ENCODE results near the gene NBAS. TPM values are rescaled to one million over a fixed set of nuclear protein-coding genes. Genes with fewer than 3 reads are reported as not detected.

Gene NBAS
- total RNA-seq, 1 experiment from 2014 or later: 28.9 TPM

GRCh38 chr2:15222856-15223255, 338.3 kb downstream of the NBAS start:
- POLR2A ChIA-PET (ENCODE audit: unreplicated experiment): no interaction called here

GRCh38 chr2:15220603-15221002, 340.5 kb downstream of the NBAS start:
- H3K27ac ChIP-seq: no peak overlapping the region
- no peaks in the 10 kb centered on the region for H3K4me1 ChIP-seq (replicated peaks; ENCODE audit: insufficient read depth)
- no peaks in the 10 kb centered on the region for H3K36me3 ChIP-seq (ENCODE audit: low read depth)
- intact Hi-C loops (cut with micrococcal nuclease; ENCODE audit: unreplicated experiment): no loop called here
- H3K9me2 ChIP-seq (ENCODE audit: insufficient read depth): no peaks in the 10 kb centered on the region
- ChIA-PET CTCF (no interaction called here), POLR2A (ENCODE audit: unreplicated experiment) (no interaction called here)
- H3K79me2 ChIP-seq (ENCODE audit: low read depth): no peaks in the 10 kb centered on the region
- no peak overlapping the region for H3K4me2 ChIP-seq
- no peak overlapping the region for H3K4me3 ChIP-seq
- H3F3A ChIP-seq (ENCODE audit: insufficient read depth, low read depth): no peaks in the 10 kb centered on the region
- no peak for TF ChIP-seq CTCF (conservative IDR thresholded peaks at IDR 0.05)
- TF ChIP-seq EZH2 (IDR thresholded peaks at IDR 0.05; ENCODE audit: low read depth): no peak
- no peaks in the 10 kb centered on the region; the same call in 1 of the 2 replicates for H4K20me1 ChIP-seq (ENCODE audit: insufficient read depth)
- no peaks in the 10 kb centered on the region for H3K9me3 ChIP-seq (ENCODE audit: insufficient read depth, low read depth)
- H3K27me3 ChIP-seq (ENCODE audit: insufficient read depth, low read depth): no peaks in the 10 kb centered on the region
- H2AFZ ChIP-seq: no peak overlapping the region
- no TSS peak for BruUV-seq (replicated peaks)
- no peak for DNase-seq

More at GRCh38 chr2:15222856-15223255, 338.3 kb downstream of the NBAS start:
- Histone ChIP-seq H3K4me3 (no peak overlapping the region), H3K36me3 (ENCODE audit: low read depth) (no peaks in the 10 kb centered on the region), H3K27ac (no peak overlapping the region), H3K9me3 (ENCODE audit: insufficient read depth, low read depth) (no peaks in the 10 kb centered on the region), H3K4me2 (no peak overlapping the region), H3K4me1 (replicated peaks; ENCODE audit: insufficient read depth) (no peaks in the 10 kb centered on the region), H3K79me2 (ENCODE audit: low read depth) (no peaks in the 10 kb centered on the region), H3K27me3 (ENCODE audit: insufficient read depth, low read depth) (no peaks in the 10 kb centered on the region), H4K20me1 (ENCODE audit: insufficient read depth) (no peaks in the 10 kb centered on the region; the same call in 1 of the 2 replicates), H3K9me2 (ENCODE audit: insufficient read depth) (no peaks in the 10 kb centered on the region), H2AFZ (no peak overlapping the region), H3F3A (ENCODE audit: insufficient read depth, low read depth) (no peaks in the 10 kb centered on the region)
- CTCF ChIA-PET: no interaction called here
- no peak for DNase-seq
- BruUV-seq (replicated peaks): no TSS peak
- intact Hi-C loops (cut with micrococcal nuclease; ENCODE audit: unreplicated experiment): no loop called here
- no peak for TF ChIP-seq CTCF (conservative IDR thresholded peaks at IDR 0.05)
- TF ChIP-seq EZH2 (IDR thresholded peaks at IDR 0.05; ENCODE audit: low read depth): no peak

GRCh38 chr2:15218423-15219086, 342.6 kb downstream of the NBAS start:
- BruUV-seq (replicated peaks): no TSS peak
- H3K36me3 ChIP-seq (ENCODE audit: low read depth): no peaks in the 10 kb centered on the region
- no peak for DNase-seq
- no peaks in the 10 kb centered on the region; the same call in 1 of the 2 replicates for H4K20me1 ChIP-seq (ENCODE audit: insufficient read depth)
- no peaks in the 10 kb centered on the region for H3K9me2 ChIP-seq (ENCODE audit: insufficient read depth)
- ChIA-PET POLR2A (ENCODE audit: unreplicated experiment) (no interaction called here), CTCF (no interaction called here)
- H3F3A ChIP-seq (ENCODE audit: insufficient read depth, low read depth): no peaks in the 10 kb centered on the region
- H3K27me3 ChIP-seq (ENCODE audit: insufficient read depth, low read depth): no peaks in the 10 kb centered on the region
- H3K4me3 ChIP-seq: no peak overlapping the region
- no peak for TF ChIP-seq EZH2 (IDR thresholded peaks at IDR 0.05; ENCODE audit: low read depth)
- TF ChIP-seq CTCF (conservative IDR thresholded peaks at IDR 0.05): no peak
- intact Hi-C loops (cut with micrococcal nuclease; ENCODE audit: unreplicated experiment): no loop called here
- no peak overlapping the region for H2AFZ ChIP-seq
- H3K79me2 ChIP-seq (ENCODE audit: low read depth): no peaks in the 10 kb centered on the region
- no peaks in the 10 kb centered on the region for H3K4me1 ChIP-seq (replicated peaks; ENCODE audit: insufficient read depth)
- H3K27ac ChIP-seq: no peak overlapping the region
- H3K9me3 ChIP-seq (ENCODE audit: insufficient read depth, low read depth): no peaks in the 10 kb centered on the region
- no peak overlapping the region for H3K4me2 ChIP-seq
